ENCODE measurements around the gene ADARB1.

DNA sequence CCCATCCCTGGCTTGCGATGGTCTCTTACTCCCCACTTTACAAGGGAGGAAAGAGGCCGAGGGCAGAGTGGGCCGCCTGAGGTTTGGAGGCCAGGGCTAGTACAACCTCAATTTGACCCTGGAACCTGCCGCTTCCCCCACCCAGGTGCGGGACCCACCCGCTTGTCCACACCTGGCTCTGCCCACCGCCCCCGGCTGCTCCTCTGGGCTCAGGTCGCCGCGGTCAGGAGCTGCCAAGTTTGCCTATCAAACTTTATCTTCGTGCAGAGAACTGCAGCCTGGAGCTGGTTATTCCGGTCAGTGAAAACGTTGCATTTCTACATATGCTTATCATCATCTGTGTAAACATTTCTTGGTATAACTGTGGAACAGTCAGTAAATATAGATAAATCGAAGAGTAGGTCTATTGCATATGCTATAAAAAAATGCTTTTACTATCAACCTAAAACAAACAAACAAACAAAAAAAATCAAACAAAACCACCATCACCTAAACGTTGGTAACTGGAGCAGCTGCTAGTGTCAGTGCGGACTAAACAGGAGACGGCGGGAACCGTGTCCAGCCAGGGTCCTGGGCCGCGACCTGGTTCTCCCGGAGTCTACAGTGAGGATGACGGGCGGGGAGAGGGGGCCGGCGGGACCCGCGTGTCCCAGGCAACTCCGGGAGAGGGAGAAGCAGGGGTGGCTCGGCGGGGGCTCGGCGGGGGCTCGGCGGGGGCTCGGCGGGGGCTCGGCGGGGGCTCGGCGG is 906 bp upstream of the ADARB1 start:
- no peak for TF ChIP-seq CTCF (IDR thresholded peaks at IDR 0.05)
- TF ChIP-seq EP300 (IDR thresholded peaks at IDR 0.05): peak in 1 of 2 donors; percentile 13

Data from tibial nerve (tissue), 4 donors.